Stimulated activated CD4-positive, alpha-beta T cell treated with anti-CD3 and anti-CD28 coated beads, Interleukin-12 subunit alpha, Interleukin-12 subunit beta, amount 100 ng/mL, for 48 hours (primary cell): ENCODE data around the gene HTR2C.
"Not testable (repeated sequence)": the region's sequence is repeated elsewhere in the genome, so short reads cannot be mapped to it uniquely, and the experiment has no call there.

Experiments
- DNase-seq, 3 donors: peaks; one replicate each; pipeline ENCODE4 v3.0.0-alpha.2; 2020; ENCODE audit warnings: low read depth in 2 of 3, low spot score in 1 of 3

Gene HTR2C

DNA sequence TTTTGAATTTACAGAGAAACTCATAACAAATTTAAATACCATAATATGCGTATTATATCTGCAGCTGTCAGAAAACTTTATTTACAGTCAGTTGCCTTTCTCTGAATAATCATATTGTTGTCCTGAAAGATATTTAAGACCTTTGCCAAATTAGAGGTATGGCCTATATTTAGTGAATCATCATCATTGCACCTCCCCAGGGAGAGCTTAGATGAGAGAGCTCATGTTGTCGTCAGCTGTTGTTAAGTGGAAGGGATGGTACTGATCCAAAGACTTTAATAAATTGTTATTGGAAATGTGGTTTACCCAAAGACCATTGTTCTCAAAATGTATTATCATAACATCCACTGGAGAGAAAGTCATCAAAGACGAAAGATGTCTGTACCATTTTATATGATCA is 128.6 kb downstream of the HTR2C start:
- no peak for DNase-seq

DNA sequence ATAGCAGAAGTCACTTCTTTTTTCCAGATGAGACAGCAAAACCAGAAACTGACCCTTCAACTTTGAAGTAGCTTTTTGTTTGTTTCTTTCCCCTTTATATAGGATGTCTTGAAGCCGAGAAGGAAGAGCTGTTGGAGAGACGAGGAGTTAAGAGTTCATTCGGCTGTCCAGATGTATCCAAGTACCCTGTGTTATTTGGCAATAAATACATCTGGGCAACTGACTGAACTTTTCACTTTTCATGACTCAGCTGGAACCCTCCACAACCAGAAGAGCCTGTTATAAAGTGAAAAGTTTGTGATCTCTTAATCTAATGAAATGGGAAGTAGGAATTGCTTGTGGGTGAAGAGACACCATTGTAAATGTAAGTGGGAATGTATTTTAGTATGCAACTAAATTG is 131.2 kb downstream of the HTR2C start:
- no peak for DNase-seq

DNA sequence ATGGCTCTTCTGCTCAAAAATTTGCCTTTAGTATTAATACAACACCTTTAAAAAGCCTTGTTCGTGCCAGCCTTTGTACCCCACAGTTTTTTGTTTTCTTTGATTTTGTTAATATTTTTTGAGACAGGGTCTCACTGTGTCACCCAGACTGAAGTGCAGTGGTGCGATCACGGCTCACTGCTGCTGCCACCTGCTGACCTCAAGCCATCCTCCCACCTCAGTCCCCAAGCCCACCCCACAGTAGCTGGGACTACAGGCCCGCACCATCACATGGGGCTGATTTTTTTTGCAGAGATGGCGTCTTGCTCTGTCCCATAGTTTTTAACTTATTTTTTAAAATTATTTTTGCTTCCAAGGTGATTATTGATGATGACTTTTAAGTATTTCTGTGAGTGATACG is 134.0 kb downstream of the HTR2C start:
- DNase-seq = no peak

DNA sequence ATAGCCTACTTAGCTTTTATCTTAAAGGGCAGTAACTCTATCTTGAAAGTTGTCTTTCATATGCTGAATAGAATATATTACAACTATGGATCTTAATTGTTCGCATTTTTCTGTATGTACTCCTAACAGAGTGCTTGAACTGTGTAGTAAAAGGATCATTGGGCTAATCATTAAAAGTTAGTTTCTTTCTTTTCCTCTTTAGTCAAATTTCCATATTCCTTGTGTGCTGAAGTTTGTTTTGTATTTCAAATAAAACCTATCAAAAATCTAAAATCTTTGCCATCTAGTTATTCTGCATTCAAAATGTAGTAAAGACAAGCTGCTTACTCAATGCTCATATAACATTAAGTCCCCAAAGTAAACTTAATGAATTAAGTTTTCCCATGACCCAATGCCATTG is 182.7 kb downstream of the HTR2C start:
- DNase-seq = no peak

DNA sequence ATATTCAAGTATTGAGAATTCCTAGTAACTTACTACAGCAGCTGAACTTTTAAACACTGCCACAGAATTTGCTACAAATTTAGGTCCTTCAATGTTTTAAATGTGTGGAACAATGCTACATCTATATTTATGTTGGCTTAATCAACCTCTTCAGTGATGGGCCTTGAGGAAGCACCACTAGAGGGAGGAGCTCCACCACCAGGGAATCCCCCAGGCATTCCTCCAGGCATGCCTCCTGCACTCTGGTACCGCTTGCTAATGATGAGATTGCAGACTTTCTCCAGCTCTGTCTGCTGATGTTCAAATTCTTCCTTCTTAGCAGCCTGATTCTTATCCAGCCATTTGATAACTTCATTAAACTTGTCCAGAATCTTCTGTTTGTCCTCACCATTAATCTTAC is 190.8 kb downstream of the HTR2C start:
- no peak for DNase-seq

DNA sequence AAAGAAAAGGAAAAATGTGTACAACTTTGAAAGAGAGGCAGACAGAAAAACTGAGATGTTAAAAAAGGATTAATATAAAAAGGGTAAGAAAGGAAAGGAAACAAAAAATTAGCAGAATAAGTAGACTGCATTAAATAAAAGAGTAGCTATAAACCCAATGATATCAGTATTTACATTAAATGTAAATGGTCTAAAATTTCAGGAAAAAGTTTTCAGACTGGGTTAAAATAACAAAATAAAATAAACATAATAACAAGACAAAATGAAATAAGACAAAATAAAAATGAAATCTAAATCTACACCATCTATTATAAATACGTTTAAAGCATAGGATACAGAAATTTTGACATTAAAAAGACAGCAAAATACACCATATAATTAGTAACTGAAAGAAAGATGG is 199.0 kb downstream of the HTR2C start:
- DNase-seq = no peak

DNA sequence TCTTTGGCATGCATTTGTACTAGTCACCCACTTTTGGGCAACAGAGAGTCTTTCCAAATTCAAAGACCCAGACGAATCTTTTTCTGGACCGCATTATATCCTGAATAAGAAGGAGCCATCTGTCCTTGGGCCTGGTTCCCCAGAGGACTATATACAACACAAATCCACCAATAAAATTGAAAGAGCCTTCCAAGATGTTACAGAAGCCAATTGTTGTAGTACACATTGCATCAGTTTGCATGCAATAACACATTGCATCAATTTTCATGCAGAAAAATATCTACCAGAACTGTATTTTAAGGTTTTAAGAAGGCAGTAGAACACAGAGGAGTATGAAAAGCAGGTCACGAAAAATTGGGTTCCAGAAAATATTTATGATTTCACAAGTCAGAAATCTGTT is 203.2 kb downstream of the HTR2C start:
- DNase-seq = no peak

DNA sequence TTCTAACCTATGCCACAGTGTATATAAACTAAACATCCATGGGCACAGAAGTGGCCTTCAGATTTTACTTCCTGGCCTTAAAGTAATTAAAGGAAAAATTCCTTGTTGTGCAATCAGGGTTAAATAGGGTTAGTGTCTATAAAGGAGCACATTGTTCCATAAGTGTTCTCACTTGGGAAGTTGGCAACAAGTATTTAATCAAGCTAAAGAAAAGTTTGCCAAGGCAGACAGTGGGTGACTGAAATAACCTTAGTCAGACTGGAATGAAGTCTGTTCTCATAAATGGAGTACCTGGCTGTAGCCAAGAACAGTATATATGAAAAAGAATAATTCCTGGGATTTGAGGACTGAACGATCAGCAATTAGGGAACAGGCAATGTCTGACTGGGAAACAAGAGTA is 213.6 kb downstream of the HTR2C start:
- no peak for DNase-seq

DNA sequence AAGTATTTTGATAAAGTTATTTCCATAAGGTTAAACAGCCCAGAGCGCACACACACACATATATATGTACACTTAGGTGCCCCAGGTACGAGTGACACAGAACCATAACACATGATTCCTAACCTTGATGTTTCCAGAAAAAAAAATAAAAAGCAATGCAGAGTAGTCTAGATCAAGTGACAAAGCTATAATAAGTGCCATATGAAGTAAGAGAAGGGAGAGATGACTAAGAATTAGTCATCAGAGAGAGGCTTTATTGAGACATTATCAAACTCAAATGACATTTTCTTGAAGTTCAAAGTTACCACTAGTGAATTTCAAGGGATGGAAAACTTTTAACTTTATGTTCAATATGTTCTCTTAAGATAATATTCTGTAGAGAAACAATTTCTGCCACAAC is 215.0 kb downstream of the HTR2C start:
- DNase-seq = no peak

DNA sequence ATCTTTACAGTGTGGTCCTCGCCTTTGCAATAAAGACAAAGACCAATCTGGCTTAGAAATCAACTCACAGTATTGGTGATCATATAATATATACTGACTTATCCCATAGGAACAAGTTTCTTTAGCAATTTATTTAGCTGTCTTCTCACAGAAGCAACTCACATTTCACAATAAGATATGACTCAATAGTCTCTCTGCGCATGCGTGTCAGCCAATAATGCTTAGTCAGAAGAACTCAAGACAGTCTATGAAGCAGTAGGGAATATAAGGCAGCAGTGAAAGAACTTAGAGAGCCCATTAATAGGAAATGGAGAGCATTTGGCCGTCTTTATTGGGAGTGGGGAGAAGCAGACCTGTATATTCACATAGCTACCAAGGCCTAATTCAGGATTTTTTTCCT is 216.8 kb downstream of the HTR2C start:
- DNase-seq = no peak

DNA sequence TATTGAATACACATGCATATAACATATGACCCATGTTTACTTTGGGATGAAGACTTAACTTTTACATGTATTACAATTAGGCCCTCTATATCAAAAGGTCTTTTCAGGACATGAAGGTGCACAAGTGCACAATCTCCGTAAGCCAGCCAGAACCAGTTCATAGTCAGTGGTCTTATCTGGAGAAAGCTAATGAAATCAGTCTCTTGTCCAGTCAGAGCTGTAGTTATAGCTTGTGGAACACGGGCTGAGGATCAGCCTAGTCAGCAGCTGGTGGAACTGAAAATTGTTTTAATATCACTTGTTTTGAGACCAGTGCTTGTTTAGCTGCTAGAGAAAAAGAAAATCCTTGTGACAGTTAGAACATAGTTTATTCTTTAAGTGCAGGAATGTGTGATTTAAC is 235.6 kb downstream of the HTR2C start:
- DNase-seq = no peak

DNA sequence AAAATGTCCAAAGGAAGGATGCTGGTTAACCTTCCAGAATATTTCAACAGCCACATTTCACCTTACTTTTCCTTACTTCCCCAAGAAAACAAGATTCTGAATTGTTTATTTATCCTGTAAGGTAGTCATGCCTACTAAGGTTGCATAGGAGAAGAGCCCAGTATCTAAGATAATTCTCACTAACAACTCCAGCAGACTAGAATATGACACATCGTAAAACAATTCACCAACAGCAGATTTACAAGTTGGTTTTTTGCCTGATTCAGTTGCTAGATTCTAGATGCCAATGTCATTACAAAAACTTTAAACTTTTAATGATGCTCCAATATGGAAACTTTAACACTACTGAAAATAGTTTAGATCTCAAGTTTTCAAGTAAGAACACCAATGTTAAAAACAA is 257.2 kb downstream of the HTR2C start:
- DNase-seq = no peak

DNA sequence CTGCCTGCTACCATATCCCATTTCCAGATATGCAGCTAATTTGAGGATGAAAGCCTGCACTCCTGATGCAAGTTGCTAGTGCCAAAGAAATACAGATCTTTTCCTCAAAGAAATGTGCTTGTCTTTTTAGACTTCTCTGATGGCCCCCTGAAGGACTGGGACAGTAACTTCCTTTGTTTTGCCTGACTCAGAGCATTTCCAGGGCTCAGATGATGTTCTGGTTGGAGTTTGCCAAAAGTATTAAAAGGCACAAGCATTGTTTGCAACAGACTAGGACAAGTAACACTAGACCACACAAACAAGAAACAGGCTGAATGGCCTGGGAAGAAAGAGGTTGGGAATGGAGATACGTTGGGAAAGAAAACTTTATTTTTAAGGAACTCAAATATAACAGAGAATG is 258.3 kb downstream of the HTR2C start:
- no peak for DNase-seq

DNA sequence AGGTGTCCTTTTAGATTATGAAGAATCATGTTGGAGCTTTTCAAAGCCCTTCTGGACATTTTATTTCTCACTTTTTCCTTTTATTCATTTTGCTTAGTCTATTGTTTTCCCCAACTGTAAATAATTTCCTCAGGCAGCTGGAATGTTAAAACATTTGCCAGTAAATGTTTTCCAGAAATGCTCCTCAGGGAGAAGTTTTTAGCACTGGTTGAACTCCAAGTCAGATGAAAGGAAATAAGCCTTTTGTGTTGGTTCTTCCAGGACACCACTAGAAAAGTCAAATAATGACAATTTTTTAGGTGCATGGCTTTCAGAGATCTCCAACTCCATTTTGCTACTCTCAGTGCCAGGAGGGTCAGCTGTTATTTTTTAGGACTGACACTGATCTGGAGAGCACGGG is 305.6 kb downstream of the HTR2C start:
- no peak for DNase-seq

DNA sequence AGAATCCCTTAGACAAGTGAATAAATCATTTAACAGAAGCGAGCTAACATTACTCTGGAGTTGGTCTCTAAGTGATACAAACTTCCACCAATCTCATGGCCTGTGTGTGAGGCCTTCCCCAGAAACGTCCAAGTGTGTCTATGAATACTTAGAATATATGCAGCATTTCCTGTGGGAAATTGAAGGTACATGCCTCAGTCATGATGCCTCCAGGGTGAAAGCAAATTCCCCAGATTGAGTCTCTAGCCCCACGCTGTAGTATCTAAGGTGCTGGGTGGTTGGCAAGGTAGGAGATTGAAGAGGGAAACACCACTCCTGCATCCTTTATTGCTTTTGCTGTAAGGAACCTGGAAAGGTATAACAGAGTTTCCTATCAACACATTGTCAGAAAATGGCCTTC is 319.7 kb downstream of the HTR2C start:
- DNase-seq = no peak

DNA sequence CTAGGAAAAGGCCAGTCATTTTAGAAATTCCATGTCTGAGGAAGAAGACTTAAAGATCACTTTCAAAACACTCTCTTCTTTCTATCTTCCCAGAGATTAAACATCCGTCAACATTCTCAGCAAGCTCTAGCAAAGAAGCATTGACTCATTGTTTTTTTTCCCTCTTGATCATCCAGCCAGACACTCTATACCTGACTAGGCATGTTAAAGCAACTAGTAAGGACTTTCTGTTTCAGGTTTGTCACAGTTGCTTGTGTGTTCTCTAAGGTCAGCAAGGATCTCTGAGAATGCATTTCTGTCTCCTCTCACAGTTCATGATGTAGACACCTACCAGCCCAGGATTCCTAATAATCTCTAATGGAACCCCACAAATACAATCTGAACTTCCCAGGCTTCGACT is 321.4 kb downstream of the HTR2C start:
- no peak for DNase-seq

DNA sequence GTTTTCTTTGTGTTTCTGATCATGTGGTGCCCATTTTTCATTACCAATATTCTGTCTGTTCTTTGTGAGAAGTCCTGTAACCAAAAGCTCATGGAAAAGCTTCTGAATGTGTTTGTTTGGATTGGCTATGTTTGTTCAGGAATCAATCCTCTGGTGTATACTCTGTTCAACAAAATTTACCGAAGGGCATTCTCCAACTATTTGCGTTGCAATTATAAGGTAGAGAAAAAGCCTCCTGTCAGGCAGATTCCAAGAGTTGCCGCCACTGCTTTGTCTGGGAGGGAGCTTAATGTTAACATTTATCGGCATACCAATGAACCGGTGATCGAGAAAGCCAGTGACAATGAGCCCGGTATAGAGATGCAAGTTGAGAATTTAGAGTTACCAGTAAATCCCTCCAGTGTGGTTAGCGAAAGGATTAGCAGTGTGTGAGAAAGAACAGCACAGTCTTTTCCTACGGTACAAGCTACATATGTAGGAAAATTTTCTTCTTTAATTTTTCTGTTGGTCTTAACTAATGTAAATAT is 323.2 kb downstream of the HTR2C start:
- no peak for DNase-seq

DNA sequence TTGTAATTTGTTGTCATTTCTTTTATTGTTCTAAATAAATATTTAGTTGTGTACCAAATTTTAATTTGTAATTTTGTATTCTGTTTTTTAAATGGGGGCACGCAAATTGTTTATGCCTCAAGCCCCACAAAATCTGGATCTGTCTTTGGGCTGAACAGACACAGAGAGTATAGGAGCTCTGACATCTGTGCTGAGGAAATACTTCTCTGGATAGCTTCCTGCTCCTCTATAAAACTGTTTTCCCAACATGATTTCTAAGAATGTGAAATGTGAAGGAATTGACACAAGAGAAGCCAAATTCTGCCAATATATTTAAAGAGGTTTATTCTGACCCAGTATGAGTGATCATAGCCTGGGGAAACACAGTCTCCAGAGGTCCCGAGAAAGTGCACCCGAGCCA is 340.5 kb downstream of the HTR2C start:
- no peak for DNase-seq

DNA sequence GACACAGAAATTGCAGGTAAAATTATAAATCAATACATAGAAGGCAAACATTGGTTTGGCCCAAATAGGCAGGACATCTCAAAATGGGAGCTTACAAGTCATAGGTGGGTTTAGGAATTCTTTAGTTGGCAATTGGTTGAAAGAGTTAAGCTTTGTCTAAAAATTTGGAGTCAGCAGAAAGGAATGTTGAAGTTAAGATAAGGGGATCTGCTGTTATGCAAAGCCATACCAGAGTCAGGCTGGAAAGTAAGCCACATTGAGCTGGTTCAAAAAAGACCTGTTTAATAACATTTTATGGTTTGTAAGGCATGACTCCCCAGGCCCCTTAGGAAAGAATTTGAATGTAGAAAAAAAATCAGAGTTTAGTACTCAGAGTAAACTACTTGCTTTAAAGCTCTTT is 341.0 kb downstream of the HTR2C start:
- DNase-seq = no peak

DNA sequence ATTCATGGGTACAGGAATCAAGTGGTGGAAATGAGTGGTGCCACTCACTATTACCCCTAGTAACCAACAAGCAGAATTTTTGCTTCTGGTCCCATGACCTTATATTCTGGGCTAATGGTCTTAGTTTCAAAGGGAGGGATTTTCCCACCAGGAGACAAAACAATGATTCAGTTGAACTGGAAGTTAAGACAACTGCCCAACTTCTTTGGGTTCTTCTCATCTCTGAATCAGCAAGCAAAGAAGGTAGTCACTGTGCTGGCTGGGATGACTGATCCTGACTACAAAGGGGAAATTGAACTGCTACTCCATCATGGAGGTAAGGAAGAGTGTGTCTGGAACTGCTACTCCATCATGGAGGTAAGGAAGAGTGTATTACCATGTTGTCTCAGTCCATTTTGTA is 346.3 kb downstream of the HTR2C start:
- DNase-seq = no peak

DNA sequence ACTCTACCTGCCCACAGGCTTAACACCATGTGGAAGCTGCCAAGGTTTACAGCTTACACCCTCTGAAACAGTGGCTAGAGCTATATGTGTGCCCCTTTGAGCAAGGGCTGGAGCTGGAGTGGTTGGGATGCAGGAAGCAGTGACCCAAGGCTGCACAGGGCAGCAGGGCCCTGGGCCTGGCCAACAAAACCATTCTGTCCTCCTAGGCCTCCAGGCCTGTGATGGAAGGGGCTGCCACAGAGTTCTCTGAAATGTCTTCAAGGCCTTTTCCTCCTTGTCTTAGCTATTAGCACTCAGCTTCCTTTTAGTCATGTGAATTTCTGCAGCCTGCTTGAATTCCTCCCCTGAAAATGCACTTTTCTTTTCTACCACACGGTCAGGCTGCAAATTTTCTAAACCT is 348.7 kb downstream of the HTR2C start:
- DNase-seq = no peak

DNA sequence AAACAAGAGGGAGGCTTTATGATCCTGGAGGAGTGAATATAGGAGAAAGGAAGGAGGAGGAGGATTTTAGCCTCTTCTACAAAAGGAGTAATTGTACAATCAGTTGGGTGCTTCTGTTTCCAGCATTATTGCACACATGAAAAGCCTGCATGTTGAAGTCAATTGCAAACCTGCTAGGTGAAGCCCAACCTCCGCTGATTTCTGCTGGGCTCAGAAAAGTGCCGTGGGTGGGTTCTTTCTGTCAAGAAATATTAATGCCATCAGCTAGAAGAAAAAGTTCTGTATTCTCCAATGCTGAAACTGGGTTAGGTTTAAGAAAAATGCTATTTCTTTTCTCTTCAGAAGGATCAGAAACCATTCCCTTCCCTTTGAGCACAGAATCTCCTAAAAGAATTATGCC is 349.4 kb downstream of the HTR2C start:
- DNase-seq = not testable (repeated sequence)

DNA sequence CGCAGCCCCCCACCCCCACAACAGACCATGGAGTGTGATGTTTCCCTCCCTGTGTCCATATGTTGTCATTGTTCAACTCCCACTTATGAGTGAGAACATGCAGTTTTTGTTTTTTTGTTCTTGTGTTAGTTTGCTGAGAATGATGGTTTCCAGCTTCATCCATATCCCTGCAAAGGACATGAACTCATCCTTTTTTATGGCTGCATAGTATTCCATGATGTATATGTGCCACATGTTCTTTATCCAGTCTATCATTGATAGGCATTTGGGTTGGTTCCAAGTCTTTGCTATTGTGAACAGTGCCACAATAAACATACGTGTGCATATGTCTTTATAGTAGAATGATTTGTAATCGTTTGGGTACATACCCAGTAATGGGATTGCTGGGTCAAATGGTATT is 353.2 kb downstream of the HTR2C start:
- not testable (repeated sequence) for DNase-seq

DNA sequence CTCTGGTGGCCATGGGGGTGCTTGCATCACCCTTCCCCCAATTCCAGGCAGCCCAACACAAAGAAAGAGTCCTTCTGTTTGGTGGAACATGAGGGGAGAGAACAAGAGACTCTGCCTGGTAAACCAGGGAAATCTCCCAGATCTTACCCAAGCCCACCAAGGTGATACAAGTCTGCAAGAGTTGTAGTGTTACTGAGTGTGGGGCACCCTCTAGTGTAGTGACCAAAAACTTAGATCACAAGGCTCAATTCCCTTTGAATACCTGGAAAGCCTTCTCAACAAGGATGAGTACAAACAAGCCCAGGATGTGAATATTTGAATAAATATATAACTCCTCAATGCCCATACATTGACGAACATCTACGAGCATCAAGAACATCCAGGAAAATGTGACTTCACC is 368.8 kb downstream of the HTR2C start:
- no peak for DNase-seq
